B cell (primary cell): ENCODE results near the gene UTP11.

Source experiments
- EZH2 ChIP-seq: IDR thresholded peaks from 2 replicates; pipeline ENCODE4 v1.6.1; 2012; ENCODE audit warnings: borderline replicate concordance, low read depth, mild to moderate bottlenecking, moderate library complexity, low read length; ENCODE audit not compliant: insufficient read depth, poor library complexity, severe bottlenecking
- TF ChIP-seq, protein P1 (sequence below): fragments of 200-600 bp; IDR thresholded peaks from one replicate; pipeline ENCODE4 v1.8.0; 2022; ENCODE audit warnings: antibody characterized with exemption, mild to moderate bottlenecking

- TF ChIP-seq, protein P1, sequence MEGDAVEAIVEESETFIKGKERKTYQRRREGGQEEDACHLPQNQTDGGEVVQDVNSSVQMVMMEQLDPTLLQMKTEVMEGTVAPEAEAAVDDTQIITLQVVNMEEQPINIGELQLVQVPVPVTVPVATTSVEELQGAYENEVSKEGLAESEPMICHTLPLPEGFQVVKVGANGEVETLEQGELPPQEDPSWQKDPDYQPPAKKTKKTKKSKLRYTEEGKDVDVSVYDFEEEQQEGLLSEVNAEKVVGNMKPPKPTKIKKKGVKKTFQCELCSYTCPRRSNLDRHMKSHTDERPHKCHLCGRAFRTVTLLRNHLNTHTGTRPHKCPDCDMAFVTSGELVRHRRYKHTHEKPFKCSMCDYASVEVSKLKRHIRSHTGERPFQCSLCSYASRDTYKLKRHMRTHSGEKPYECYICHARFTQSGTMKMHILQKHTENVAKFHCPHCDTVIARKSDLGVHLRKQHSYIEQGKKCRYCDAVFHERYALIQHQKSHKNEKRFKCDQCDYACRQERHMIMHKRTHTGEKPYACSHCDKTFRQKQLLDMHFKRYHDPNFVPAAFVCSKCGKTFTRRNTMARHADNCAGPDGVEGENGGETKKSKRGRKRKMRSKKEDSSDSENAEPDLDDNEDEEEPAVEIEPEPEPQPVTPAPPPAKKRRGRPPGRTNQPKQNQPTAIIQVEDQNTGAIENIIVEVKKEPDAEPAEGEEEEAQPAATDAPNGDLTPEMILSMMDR: no peak
- TF ChIP-seq EZH2: no peak
Measured at GRCh38 chr1:38055398-38055797, 42.9 kb downstream of the UTP11 start.
